ENCODE measurements around the gene GPC1. TPM values are rescaled to one million over a fixed set of nuclear protein-coding genes. Genes with fewer than 3 reads are reported as not detected.

GPC1 gene
- total RNA-seq, 2 donors from 2014 or later = 1.6 to 5.5 TPM

DNA sequence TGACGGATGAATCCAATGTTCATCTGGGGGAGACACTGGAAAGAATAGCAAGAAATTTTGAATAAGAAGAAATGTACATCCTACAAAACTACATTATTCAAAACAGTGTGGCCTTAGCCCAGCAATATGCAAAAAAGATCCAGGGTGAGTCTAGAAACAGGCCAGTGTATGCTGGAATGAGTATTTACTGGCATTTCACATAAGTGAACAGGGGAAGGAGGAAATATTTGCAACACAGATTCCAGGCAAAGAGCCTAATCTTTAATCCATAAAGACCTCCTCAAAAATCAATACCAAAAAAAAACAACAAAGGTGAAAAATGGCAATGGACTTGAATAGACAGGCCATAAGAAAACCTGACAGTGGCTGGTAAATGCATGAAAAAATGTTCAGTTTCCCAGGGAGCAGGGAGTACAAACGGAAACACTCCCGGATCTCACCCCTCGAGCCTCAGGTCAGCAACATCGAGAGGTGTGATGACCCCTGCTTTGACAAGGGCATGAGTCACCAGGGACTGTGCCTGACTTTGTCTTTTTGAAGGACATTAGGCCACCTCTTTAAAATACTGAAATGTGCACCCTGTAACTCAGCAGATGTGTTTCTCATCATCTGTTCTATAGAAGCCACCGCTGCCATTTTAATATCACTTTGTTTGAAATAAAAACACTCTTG is 12.7 kb upstream of the GPC1 start:
- H3K9me3 Mint-ChIP-seq = peaks cover 20 to 23% of the 10 kb centered on the region in 2 donors
- H3K27ac Mint-ChIP-seq = no peak overlapping the region
- ATAC-seq (no peak), DNase-seq (ENCODE audit: low spot score in 2 of 2) (no peak)
- H3K36me3 Mint-ChIP-seq = peaks cover 23 to 62% of the 10 kb centered on the region in 2 donors

GRCh38 chr2:240423788-240424191 is 11.7 kb upstream of the GPC1 start:
- ATAC-seq (no peak), DNase-seq (ENCODE audit: low spot score in 2 of 2) (peak in 1 of 2 donors; percentile 42)
- peaks cover 23 to 56% of the 10 kb centered on the region in 2 donors for H3K36me3 Mint-ChIP-seq
- peaks cover 18 to 19% of the 10 kb centered on the region in 2 donors for H3K9me3 Mint-ChIP-seq
- H3K27ac Mint-ChIP-seq = no peak overlapping the region

- Mint-ChIP-seq H3K9me3 (peaks cover 18 to 19% of the 10 kb centered on the region in 2 donors), H3K36me3 (peaks cover 23 to 51% of the 10 kb centered on the region in 2 donors), H3K27ac (no peak overlapping the region)
- no peak for ATAC-seq
- peak in 1 of 2 donors; percentile 9 for DNase-seq (ENCODE audit: low spot score in 2 of 2)
Measured at GRCh38 chr2:240424341-240425235, 10.9 kb upstream of the GPC1 start.

DNA sequence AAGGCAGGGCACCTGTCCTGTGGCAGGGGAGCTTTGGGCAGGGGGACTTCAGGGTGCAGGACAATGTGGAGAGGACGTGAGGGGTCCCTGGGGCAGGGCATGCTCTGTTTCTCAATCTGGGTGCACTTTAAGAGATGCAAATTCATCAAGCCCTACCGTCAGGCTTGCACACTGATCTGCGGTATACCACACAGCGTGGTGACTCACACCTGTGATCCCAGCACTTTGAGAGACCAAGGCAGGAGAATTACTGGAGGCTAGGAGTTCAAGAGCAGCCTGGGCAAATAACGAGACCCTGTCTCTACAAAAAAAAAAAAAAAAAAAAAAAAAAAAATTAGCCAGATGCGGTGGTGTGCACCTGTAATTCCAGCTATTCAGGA is 10.2 kb upstream of the GPC1 start:
- Mint-ChIP-seq H3K27ac (no peak overlapping the region), H3K9me3 (peaks cover 18 to 19% of the 10 kb centered on the region in 2 donors), H3K36me3 (peaks cover 23 to 45% of the 10 kb centered on the region in 2 donors)
- ATAC-seq (no peak), DNase-seq (ENCODE audit: low spot score in 2 of 2) (peak in 1 of 2 donors; percentile 25)

DNA sequence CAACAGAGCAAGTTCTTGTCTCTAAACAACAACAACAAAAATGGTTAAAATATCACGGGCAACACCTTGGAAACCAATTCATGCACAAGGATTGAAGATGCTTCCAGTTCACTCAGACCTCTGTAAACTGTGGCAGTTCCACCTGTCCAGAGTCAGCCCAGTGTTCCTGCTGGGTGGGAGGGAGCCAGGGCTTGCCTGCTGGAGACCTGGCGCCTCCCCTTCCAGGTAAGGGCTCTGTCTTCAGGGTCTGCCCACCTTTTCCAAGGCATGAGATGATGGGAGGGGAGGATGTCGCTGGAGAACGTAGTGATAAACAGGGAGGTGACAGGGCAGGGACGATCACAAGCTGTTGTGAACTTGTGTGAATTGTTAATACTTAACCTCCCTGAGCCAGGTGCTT is 9.8 kb upstream of the GPC1 start:
- Mint-ChIP-seq H3K27ac (no peak overlapping the region), H3K9me3 (peaks cover 18 to 19% of the 10 kb centered on the region in 2 donors), H3K36me3 (peaks cover 23 to 43% of the 10 kb centered on the region in 2 donors)
- no peak for ATAC-seq
- DNase-seq (ENCODE audit: low spot score in 2 of 2) = no peak

- Mint-ChIP-seq H3K36me3 (peaks cover 14 to 34% of the 10 kb centered on the region in 2 donors), H3K27ac (peak overlapping the region in 1 of 2 donors; percentile 61), H3K9me3 (peaks cover 18 to 19% of the 10 kb centered on the region in 2 donors)
- peak; percentile 40 to 72 for ATAC-seq
- DNase-seq (ENCODE audit: low spot score in 2 of 2) = peak; percentile 2 to 47
Measured at GRCh38 chr2:240426845-240427721, 8.4 kb upstream of the GPC1 start.

GRCh38 chr2:240427729-240428128 is 7.7 kb upstream of the GPC1 start:
- peak; percentile 11 to 51 for DNase-seq (ENCODE audit: low spot score in 2 of 2)
- peak overlapping the region; percentile 25 to 30 for H3K27ac Mint-ChIP-seq
- H3K9me3 Mint-ChIP-seq = peaks cover 13 to 15% of the 10 kb centered on the region in 2 donors
- H3K36me3 Mint-ChIP-seq = peaks cover 8 to 27% of the 10 kb centered on the region in 2 donors
- peak; percentile 64 to 80 for ATAC-seq

DNA sequence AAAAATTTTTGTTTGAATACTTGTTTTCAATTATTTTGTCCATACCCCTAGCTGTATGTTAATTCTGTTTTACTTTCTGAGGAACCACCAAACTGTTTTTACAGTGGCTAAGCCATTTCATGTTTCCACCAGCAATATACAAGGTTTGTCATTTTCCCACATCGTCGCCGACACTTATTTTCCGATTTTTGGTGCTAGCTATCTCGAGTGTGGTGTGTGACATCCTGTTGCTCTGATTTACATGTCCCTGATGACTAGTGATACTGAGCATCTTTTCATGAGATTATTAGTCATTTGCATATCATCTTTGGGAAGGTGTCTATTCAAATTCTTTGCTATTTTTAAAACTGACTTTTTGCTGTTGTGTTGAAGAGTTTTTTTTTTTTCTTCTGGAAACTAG is 7.2 kb upstream of the GPC1 start:
- Mint-ChIP-seq H3K27ac (peak overlapping the region in 1 of 2 donors; percentile 25), H3K9me3 (peaks cover 12 to 15% of the 10 kb centered on the region in 2 donors), H3K36me3 (peaks cover 8 to 27% of the 10 kb centered on the region in 2 donors)
- ATAC-seq (peak; percentile 52 to 63), DNase-seq (ENCODE audit: low spot score in 2 of 2) (peak; percentile 4 to 25)

DNA sequence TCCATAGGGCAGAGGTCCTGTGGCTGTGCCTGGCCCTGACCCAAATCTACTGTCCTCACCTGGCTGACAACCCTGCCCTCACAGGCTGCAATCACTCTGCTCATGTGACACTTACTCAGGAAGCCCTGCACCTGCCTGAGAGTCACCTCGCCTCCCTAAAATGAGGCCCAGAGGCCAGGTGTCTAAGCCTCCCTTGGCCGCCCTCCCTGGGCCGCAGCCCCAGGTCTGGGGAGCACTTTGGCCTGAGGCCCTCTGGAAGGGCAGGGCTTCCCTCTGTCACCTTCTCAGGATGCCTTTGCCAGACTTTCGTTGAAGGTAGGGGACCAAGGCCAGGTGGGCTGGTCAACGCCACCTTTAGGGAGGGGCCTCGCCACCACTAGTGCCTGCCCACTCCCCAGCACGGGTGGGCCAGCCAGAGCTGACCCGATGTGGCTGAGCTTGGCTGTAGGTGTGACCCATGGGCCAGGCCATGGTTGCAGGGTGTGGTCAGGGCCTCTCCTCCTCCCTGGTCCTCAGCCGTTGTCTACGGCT is 6.1 kb upstream of the GPC1 start:
- ATAC-seq (no peak), DNase-seq (ENCODE audit: low spot score in 2 of 2) (peak; percentile 1 to 53)
- Mint-ChIP-seq H3K9me3 (peaks cover 12 to 15% of the 10 kb centered on the region in 2 donors), H3K27ac (no peak overlapping the region), H3K36me3 (peaks cover 7 to 19% of the 10 kb centered on the region in 2 donors)

GRCh38 chr2:240429872-240430491 is 5.5 kb upstream of the GPC1 start:
- peaks cover 1 to 13% of the 10 kb centered on the region in 2 donors for H3K36me3 Mint-ChIP-seq
- H3K27ac Mint-ChIP-seq = no peak overlapping the region
- peaks cover 11 to 12% of the 10 kb centered on the region in 2 donors for H3K9me3 Mint-ChIP-seq
- ATAC-seq = no peak
- peak; percentile 2 to 28 for DNase-seq (ENCODE audit: low spot score in 2 of 2)

GRCh38 chr2:240430595-240430994 is 4.9 kb upstream of the GPC1 start:
- Mint-ChIP-seq H3K27ac (no peak overlapping the region), H3K36me3 (peaks cover 0 to 7% of the 10 kb centered on the region in 2 donors), H3K9me3 (peaks cover 10 to 12% of the 10 kb centered on the region in 2 donors)
- no peak for ATAC-seq
- peak; percentile 1 to 48 for DNase-seq (ENCODE audit: low spot score in 2 of 2)

DNA sequence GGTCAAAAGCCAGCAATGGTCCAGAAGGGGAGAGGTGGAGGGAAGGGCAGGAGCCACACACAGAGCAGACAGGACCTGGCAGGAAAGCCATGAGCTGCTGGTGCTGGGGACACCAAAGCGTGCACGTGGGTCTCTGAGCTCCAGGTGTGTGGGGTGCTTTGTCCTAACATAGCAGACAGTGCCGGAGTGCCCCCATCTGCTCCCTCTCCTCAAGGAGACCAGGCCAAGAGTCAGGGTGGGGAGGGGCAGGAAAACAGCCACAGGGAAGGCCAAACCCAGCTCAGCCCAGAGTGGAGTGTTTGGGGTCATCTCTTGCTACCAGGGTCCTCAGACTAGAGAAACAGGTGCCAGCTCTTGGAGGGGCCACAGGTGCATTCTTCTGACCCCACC is 4.2 kb upstream of the GPC1 start:
- ATAC-seq (no peak), DNase-seq (ENCODE audit: low spot score in 2 of 2) (peak; percentile 1 to 48)
- Mint-ChIP-seq H3K27ac (no peak overlapping the region), H3K36me3 (no peaks in the 10 kb centered on the region), H3K9me3 (peaks cover 4 to 7% of the 10 kb centered on the region in 2 donors)

DNA sequence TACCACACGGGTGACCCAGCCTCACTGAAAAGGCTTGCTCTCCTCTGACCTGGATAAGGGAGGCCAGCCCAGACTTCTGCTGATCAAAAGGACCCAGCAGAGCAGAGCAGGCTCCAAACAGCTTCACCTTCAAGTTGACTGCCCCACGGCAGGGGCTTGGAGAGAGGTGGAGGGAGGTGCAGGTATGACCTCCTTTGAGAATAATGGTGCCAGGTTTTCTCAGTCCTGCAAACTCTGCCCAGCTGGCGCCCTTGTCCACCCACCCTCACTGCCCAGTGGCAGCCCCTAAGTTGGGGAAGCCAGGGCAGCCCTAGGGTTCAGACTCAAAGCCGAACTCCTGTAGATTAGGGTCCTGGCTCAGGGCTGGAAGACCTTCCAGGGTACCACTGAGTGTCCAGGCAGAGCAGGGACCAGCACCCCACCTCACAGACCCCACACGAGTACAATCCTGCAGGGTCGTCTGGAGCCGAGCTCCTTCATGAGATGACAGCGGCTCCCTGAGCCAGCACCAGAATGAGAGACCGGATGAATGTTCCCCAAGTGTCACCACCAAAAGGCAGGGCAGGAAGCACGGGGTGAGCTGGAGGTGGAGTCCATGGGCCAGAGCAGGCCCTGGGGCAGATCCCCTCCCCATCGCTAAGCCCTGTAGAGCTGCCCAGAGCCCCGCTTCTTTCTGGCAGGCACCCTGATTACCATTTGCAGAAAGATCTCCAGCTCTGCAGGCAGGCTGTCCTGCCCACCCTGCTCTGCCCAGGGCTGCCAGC is 3.6 kb upstream of the GPC1 start:
- peak; percentile 2 to 47 for DNase-seq (ENCODE audit: low spot score in 2 of 2)
- H3K9me3 Mint-ChIP-seq = peaks cover 0 to under 1% of the 10 kb centered on the region in 2 donors
- peak overlapping the region in 1 of 2 donors; percentile 77 for H3K27ac Mint-ChIP-seq
- no peaks in the 10 kb centered on the region for H3K36me3 Mint-ChIP-seq
- no peak for ATAC-seq

- no peak for ATAC-seq
- no peaks in the 10 kb centered on the region for H3K9me3 Mint-ChIP-seq
- DNase-seq (ENCODE audit: low spot score in 2 of 2) = peak in 1 of 2 donors; percentile 1
- H3K36me3 Mint-ChIP-seq = no peaks in the 10 kb centered on the region
- H3K27ac Mint-ChIP-seq = peak overlapping the region in 1 of 2 donors; percentile 77
Measured at GRCh38 chr2:240432430-240432819, 3.0 kb upstream of the GPC1 start.
